Nephron (organoid): Measurements from ENCODE around the gene CFD.
"Not testable (repeated sequence)": the region's sequence is repeated elsewhere in the genome, so short reads cannot be mapped to it uniquely, and the experiment has no call there.

Experiments used
- H3K27ac Mint-ChIP-seq, 3 experiments: 2 replicates each; pipeline ENCODE4 v1.8.0; 2020; ENCODE audit warnings: mixed read lengths in 3 of 3, mild to moderate bottlenecking in 2 of 3, moderate library complexity in 1 of 3
- H3K27me3 Mint-ChIP-seq: 2 replicates; pipeline ENCODE4 v1.8.0; 2021; ENCODE audit warnings: low read depth, mild to moderate bottlenecking, moderate library complexity, mixed read lengths
- H3K36me3 Mint-ChIP-seq: 2 replicates; pipeline ENCODE4 v1.8.0; 2020; ENCODE audit warnings: low read depth, mixed read lengths
- H3K4me1 Mint-ChIP-seq: 2 replicates; pipeline ENCODE4 v1.8.0; 2020; ENCODE audit warnings: mixed read lengths
- H3K4me3 Mint-ChIP-seq, 3 experiments: 2 replicates each; pipeline ENCODE4 v1.8.0; 2020; ENCODE audit warnings: mild to moderate bottlenecking in 3 of 3, mixed read lengths in 3 of 3, moderate library complexity in 2 of 3
- H3K9me3 Mint-ChIP-seq: 2 replicates; pipeline ENCODE4 v1.8.0; 2020; ENCODE audit warnings: mixed read lengths
- CTCF ChIP-seq, 3 experiments: fragments of 200-600 bp; sonication (generic); IDR thresholded peaks; one replicate each; pipeline ENCODE4 v1.5.0; 2021; ENCODE audit warnings: antibody characterized with exemption in 3 of 3; ENCODE audit not compliant: unreplicated experiment in 3 of 3

Gene CFD

GRCh38 chr19:852136-853013 lies 7.1 kb upstream of the CFD start, which contains the start of gene ELANE:
ELANE (plus strand) TSS chr19:852303; CDS start chr19:852329, 26 bp downstream.
- H3K27me3 Mint-ChIP-seq = peaks cover 10% of the 10 kb centered on the region
- no peak for TF ChIP-seq CTCF (IDR thresholded peaks at IDR 0.05; ENCODE audit: unreplicated experiment in 3 of 3)
- no peak within 1 kb of the TSS for H3K4me3 Mint-ChIP-seq
- no peak within 1 kb of the TSS for H3K27ac Mint-ChIP-seq
- H3K4me1 Mint-ChIP-seq = no peaks in the 10 kb centered on the region
- H3K36me3 Mint-ChIP-seq = no peaks in the 10 kb centered on the region
- no peaks in the 10 kb centered on the region for H3K9me3 Mint-ChIP-seq

- Mint-ChIP-seq H3K27me3 (peaks cover 17% of the 10 kb centered on the region), H3K27ac (no peak overlapping the region), H3K9me3 (no peaks in the 10 kb centered on the region), H3K4me3 (no peak overlapping the region), H3K4me1 (no peaks in the 10 kb centered on the region), H3K36me3 (no peaks in the 10 kb centered on the region)
- no peak for TF ChIP-seq CTCF (IDR thresholded peaks at IDR 0.05; ENCODE audit: unreplicated experiment in 3 of 3)
These were observed 6.4 kb upstream of the CFD start for GRCh38 chr19:853014-853585.

- not testable (repeated sequence) for H3K4me3 Mint-ChIP-seq, H3K9me3 Mint-ChIP-seq, H3K4me1 Mint-ChIP-seq, H3K36me3 Mint-ChIP-seq, H3K27ac Mint-ChIP-seq
- peaks cover 18% of the 10 kb centered on the region for H3K27me3 Mint-ChIP-seq
These were observed 5.7 kb upstream of the CFD start for GRCh38 chr19:853614-854220.

GRCh38 chr19:854549-854948 lies 4.9 kb upstream of the CFD start:
- no peaks in the 10 kb centered on the region for H3K9me3 Mint-ChIP-seq
- H3K4me3 Mint-ChIP-seq = no peak overlapping the region
- TF ChIP-seq CTCF (IDR thresholded peaks at IDR 0.05; ENCODE audit: unreplicated experiment in 3 of 3) = no peak
- H3K4me1 Mint-ChIP-seq = no peaks in the 10 kb centered on the region
- H3K36me3 Mint-ChIP-seq = no peaks in the 10 kb centered on the region
- H3K27ac Mint-ChIP-seq = no peak overlapping the region
- H3K27me3 Mint-ChIP-seq = peaks cover 17% of the 10 kb centered on the region

- Mint-ChIP-seq H3K4me1 (no peaks in the 10 kb centered on the region), H3K27ac (no peak overlapping the region), H3K36me3 (no peaks in the 10 kb centered on the region), H3K4me3 (no peak overlapping the region), H3K27me3 (peaks cover 23% of the 10 kb centered on the region), H3K9me3 (no peaks in the 10 kb centered on the region)
- no peak for TF ChIP-seq CTCF (IDR thresholded peaks at IDR 0.05; ENCODE audit: unreplicated experiment in 3 of 3)
These were observed 4.3 kb upstream of the CFD start for GRCh38 chr19:855142-855541.

- no peaks in the 10 kb centered on the region for H3K9me3 Mint-ChIP-seq
- H3K4me1 Mint-ChIP-seq = no peaks in the 10 kb centered on the region
- H3K27ac Mint-ChIP-seq = no peak overlapping the region
- H3K27me3 Mint-ChIP-seq = peaks cover 23% of the 10 kb centered on the region
- H3K4me3 Mint-ChIP-seq = no peak overlapping the region
- no peak for TF ChIP-seq CTCF (IDR thresholded peaks at IDR 0.05; ENCODE audit: unreplicated experiment in 3 of 3)
- H3K36me3 Mint-ChIP-seq = no peaks in the 10 kb centered on the region
These were observed 3.8 kb upstream of the CFD start for GRCh38 chr19:855566-856120.
